Astrocyte of the spinal cord (primary cell): ENCODE results near the gene TMEM164.
A peak's percentile ranks its signal among the peaks of the same experiment; 100 is the strongest.

ENCODE experiments used
- DNase-seq: peaks from one replicate; pipeline ENCODE4 v3.0.0; 2011; ENCODE audit warnings: low read depth, low spot score
- H3K4me3 ChIP-seq: 2 replicates; pipeline ENCODE4 v1.5.1; 2011; ENCODE audit warnings: low read depth, mild to moderate bottlenecking, low read length, moderate library complexity
- in situ Hi-C: cut with HindIII; loops from 2 replicates; pipeline ENCODE4 v1.10.0; 2017; ENCODE audit warnings: low sequenced_read_pairs
- TF ChIP-seq, protein P1 (sequence below): IDR thresholded peaks from 2 replicates; pipeline ENCODE4 v1.5.1; 2012; ENCODE audit warnings: low read depth, mild to moderate bottlenecking, low read length, inconsistent platforms

The TMEM164 gene

DNA sequence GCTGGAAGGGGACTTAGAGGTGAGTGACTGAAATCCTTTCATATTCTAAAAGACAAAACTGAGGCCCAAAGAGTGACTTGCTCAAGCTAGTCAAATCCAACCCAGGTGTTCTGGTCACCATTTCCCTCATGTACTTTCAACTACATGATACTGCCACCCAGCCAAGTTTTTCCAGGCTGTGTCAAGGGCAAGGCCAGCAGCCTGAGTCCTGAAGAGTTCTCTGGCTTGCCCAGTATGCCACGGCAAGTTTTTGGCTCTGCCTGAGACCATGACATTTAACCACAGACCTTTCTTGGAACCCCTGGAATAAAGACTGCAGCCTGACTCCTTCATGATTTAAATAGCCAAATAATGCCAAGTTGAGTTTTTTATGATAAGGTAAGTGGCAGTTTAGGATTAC lies 10.7 kb upstream of the TMEM164 start:
- DNase-seq, result no peak
- in situ Hi-C loops, result no loop called here
- TF ChIP-seq, protein P1, sequence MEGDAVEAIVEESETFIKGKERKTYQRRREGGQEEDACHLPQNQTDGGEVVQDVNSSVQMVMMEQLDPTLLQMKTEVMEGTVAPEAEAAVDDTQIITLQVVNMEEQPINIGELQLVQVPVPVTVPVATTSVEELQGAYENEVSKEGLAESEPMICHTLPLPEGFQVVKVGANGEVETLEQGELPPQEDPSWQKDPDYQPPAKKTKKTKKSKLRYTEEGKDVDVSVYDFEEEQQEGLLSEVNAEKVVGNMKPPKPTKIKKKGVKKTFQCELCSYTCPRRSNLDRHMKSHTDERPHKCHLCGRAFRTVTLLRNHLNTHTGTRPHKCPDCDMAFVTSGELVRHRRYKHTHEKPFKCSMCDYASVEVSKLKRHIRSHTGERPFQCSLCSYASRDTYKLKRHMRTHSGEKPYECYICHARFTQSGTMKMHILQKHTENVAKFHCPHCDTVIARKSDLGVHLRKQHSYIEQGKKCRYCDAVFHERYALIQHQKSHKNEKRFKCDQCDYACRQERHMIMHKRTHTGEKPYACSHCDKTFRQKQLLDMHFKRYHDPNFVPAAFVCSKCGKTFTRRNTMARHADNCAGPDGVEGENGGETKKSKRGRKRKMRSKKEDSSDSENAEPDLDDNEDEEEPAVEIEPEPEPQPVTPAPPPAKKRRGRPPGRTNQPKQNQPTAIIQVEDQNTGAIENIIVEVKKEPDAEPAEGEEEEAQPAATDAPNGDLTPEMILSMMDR, result no peak
- no peak overlapping the region for H3K4me3 ChIP-seq

DNA sequence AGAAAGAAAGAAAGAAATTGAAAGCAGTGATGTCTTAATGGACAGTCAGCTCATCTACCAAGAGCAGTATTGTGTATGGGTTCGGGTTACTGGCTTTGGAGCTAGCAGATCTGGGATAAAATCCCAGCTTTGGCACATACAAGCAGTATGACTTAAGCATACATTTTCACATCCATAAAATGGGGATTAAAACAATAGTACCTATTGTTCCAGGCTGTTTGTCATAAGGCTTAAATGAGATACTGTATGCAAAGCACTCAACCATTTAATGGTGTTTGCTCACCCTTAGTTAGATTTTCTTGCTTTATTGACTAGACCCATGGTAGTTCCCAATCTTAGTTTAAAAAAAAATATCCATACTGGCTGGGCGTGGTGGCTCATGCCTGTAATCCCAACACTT lies 7.8 kb upstream of the TMEM164 start:
- DNase-seq, result no peak

DNA sequence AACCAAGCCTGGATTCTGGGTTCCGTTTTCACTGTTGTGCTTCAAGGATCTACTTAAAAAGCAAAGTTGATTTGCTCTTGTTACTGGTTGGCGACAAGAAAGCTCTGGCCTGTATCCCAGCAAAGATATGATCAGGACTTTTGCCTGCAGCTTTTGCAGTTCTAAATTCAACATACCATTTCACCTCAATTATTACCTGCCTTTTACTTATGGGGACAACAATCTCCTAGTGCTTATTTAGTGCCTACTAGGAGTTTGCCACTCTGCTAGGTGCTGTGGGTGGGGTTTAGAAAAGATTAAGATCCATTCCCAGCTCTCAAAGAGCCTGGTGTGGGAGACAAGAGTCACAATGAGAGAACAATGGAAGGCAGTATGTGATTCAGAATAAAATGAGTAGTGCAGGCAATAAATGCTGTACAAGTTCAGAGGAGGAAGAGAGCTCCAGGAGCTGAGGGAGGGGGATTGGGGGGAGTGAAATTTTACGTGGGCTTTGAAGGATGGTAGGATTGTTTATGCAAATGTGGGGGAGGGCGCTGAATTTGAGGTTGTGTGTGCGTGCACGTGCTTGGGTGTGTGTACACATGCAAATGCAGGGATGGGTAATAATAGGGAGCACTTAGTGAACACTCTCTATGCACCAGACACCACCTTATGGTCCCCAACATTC lies 5.0 kb upstream of the TMEM164 start:
- DNase-seq, result no peak
- H3K4me3 ChIP-seq, result no peak overlapping the region
- TF ChIP-seq, protein P1, result no peak
- in situ Hi-C loops, result no loop called here

More for the DNA sequence above, 7.8 kb upstream of the TMEM164 start:
- no peak overlapping the region for H3K4me3 ChIP-seq
- in situ Hi-C loops, result no loop called here
- TF ChIP-seq, protein P1, result no peak

DNA sequence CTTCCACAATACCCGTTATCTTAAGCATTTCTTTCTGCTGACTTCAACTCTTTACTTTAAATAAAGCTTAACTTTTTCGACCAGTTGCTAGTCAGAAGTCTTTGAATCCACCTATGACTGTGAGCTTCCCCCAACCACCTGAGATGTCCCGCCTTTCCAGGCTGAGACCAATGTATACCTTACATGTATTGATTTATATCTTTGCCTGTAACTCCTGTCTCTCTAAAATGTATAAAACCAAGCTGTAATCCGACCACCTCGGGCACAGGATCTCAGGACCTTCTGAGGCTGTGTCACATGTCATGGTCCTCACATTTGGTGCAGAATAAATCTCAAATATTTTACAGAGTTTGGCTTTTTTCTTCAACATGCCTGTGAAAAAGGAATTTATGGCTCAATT lies 2.9 kb upstream of the TMEM164 start:
- TF ChIP-seq, protein P1, result no peak
- no peak overlapping the region for H3K4me3 ChIP-seq
- DNase-seq, result no peak
- in situ Hi-C loops, result no loop called here

DNA sequence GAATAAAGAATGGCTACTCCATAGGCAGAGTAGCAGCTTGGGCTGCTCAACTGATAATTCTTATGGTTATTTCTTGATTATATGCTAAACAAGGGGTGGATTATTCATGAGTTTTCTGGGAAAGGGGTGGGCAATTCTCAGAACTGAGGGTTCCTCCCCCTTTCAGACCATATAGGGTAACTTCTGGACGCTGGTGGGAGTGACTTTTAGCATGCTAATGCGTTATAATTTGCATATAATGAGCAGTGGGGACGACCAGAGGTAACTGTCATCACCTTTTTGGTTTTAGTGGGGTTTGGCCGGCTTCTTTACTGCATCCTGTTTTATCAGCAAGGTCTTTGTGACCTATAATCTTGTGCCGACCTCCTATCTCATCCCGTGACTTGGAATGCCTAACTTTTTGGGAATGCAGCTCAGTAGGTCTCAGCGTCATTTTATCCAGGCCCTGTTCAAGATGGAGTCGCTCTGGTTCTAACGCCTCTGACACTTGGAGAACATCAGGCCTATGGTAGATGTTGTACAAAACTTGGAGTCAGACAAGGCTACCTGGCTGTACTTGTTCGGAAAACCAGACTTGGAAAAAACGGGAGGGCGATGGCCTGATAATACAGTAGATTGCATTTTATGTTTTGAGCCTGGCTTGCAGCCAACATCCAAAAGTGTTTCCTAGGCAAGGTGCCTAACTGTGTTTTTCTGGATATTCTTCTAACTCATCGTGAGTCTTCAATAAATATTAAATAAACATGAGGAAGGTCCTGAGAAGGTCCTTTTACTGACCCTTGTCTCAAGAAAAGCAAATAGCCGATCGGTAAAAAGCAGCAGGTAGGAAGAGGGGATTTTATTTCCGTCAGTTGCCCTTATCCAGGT lies 1.8 kb upstream of the TMEM164 start:
- H3K4me3 ChIP-seq, result no peak overlapping the region
- no peak for DNase-seq
- in situ Hi-C loops, result no loop called here
- TF ChIP-seq, protein P1, result no peak

DNA sequence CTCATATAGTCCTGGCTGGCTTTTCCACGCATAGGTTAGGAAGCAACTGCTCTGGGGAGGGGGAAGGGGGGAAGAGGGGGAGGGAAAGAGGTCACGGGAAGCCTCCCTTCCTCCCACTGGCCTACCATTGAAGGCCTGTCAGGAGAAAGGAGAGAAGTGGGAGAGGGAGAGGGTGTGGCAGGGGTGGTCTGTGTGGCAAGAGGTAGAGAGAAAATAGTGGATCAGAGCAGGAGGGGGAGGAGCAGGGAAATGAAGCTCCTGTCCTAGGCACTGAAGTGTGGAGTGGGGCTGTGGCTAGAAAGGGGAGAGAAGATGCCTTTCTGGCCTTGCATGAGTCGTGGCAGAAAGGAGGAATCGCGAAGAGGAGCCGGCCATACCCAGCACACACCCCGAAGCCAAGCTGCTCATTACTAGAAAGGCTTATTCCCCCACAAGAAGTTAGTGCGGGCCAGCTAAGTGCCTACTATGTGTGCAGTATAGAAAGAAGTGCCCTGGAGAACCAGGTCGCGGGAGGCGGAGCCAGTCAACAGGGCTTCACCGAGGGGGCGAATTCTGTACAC lies 1.1 kb upstream of the TMEM164 start:
- DNase-seq, result no peak
- H3K4me3 ChIP-seq, result peak overlapping the region; percentile 62
- in situ Hi-C loops, result no loop called here
- TF ChIP-seq, protein P1, result no peak
